Measurements from ENCODE around the gene FAM117B. TPM values are rescaled to one million over a fixed set of nuclear protein-coding genes. Genes with fewer than 3 reads are reported as not detected.

The FAM117B gene
- total RNA-seq, 4 donors from 2014 or later, result 1.7 to 12.3 (median 5.8) TPM

- ATAC-seq (ENCODE audit: low FRiP score), result no peak
Measured at GRCh38 chr2:202604699-202605098, 30.1 kb upstream of the FAM117B start.

GRCh38 chr2:202605174-202605573, 29.6 kb upstream of the FAM117B start:
- no peak for ATAC-seq (ENCODE audit: low FRiP score)
- no peak for TF ChIP-seq CTCF (IDR thresholded peaks at IDR 0.05)
- no peak for DNase-seq (ENCODE audit: low spot score)

More at GRCh38 chr2:202604699-202605098, 30.1 kb upstream of the FAM117B start:
- no peak for DNase-seq (ENCODE audit: low spot score)
- TF ChIP-seq CTCF (IDR thresholded peaks at IDR 0.05), result no peak

GRCh38 chr2:202608142-202608852, 26.5 kb upstream of the FAM117B start:
- no peak for ATAC-seq (ENCODE audit: low FRiP score)
- DNase-seq (ENCODE audit: low spot score), result no peak

GRCh38 chr2:202609381-202610145, 25.2 kb upstream of the FAM117B start:
- no peak for ATAC-seq (ENCODE audit: low FRiP score)

More at GRCh38 chr2:202608142-202608852, 26.5 kb upstream of the FAM117B start:
- TF ChIP-seq CTCF (IDR thresholded peaks at IDR 0.05), result no peak

GRCh38 chr2:202610380-202610779, 24.4 kb upstream of the FAM117B start:
- no peak for DNase-seq (ENCODE audit: low spot score)
- no peak for ATAC-seq (ENCODE audit: low FRiP score)
- TF ChIP-seq CTCF (IDR thresholded peaks at IDR 0.05), result no peak

More at GRCh38 chr2:202609381-202610145, 25.2 kb upstream of the FAM117B start:
- no peak for TF ChIP-seq CTCF (IDR thresholded peaks at IDR 0.05)
- DNase-seq (ENCODE audit: low spot score), result no peak

- DNase-seq (ENCODE audit: low spot score) (no peak), ATAC-seq (ENCODE audit: low FRiP score) (no peak)
- no peak for TF ChIP-seq CTCF (IDR thresholded peaks at IDR 0.05)
Measured at GRCh38 chr2:202612145-202612544, 22.6 kb upstream of the FAM117B start.

Measured in omental fat pad (tissue), 4 donors.